Right lobe of liver (tissue), 6 donors: ENCODE measurements around the gene TPR. TPM values are rescaled to one million over a fixed set of nuclear protein-coding genes. Genes with fewer than 3 reads are reported as not detected.

Experiments used
- ATAC-seq, 4 donors: fragments of 200-7000 bp; cut with Tn5 transposase; one replicate each; pipeline ENCODE4 v1.9.1; 2020; ENCODE audit warnings: mild to moderate bottlenecking in 4 of 4, moderate library complexity in 4 of 4
- DNase-seq, 3 donors: peaks; one replicate each; pipeline ENCODE4 v3.0.0-alpha.2; 2020
- H3K27ac ChIP-seq, 3 donors: fragments of 200-600 bp; one replicate each; pipeline ENCODE4 v1.8.0; 2022
- H3K27me3 ChIP-seq, 2 donors: fragments of 200-600 bp; one replicate each; pipeline ENCODE4 v1.8.0; 2022
- H3K36me3 ChIP-seq, 4 donors: fragments of 200-600 bp; sonication (generic) in 1 of 4; one replicate each; pipeline versions ENCODE4 v1.5.1 to v1.8.0; 2017 to 2022; ENCODE audit warnings: control low read depth in 1 of 4
- H3K4me1 ChIP-seq, 4 donors: fragments of 200-600 bp; sonication (generic) in 1 of 4; one replicate each; pipeline versions ENCODE4 v1.5.1 to v1.8.0; 2017 to 2022; ENCODE audit warnings: control low read depth in 1 of 4
- H3K4me3 ChIP-seq, 3 donors: fragments of 200-600 bp; one replicate each; pipeline ENCODE4 v1.8.0; 2022
- H3K9me3 ChIP-seq, 4 donors: fragments of 200-600 bp; sonication (generic) in 1 of 4; one replicate each; pipeline versions ENCODE4 v1.5.1 to v1.8.0; 2017 to 2022; ENCODE audit warnings: control low read depth in 1 of 4
- POLR2A ChIP-seq: fragments of 450-650 bp; IDR thresholded peaks from one replicate; pipeline ENCODE4 v1.6.1; 2017; ENCODE audit warnings: antibody characterized with exemption, mild to moderate bottlenecking
- WGBS: methylation state at CpG from one replicate; pipeline ENCODE4 v1.1.6; 2018; ENCODE audit warnings: low coverage, low lambda C conversion rate; ENCODE audit not compliant: insufficient coverage; ENCODE audit errors: missing lambda C conversion rate; 5-methylcytosine and 5-hydroxymethylcytosine counted together
- intact Hi-C, 2 donors: fragments of 100-400 bp; cut with DNase I; formaldehyde crosslinking; loops; one replicate each; pipeline versions ENCODE4 v1.11.2 to v1.14.1; 2022
- total RNA-seq, 6 experiments: library from RNA; depleted of rRNA in 2 of 6; stranded (reverse); fragments of >200 nt in 2 of 6; fragmentation: NEBNext Ultra II Directional in 3 of 6; extraction: Animal tissue kit (Norgen Biotek cat#: 25700) in 3 of 6; gene quantifications; one replicate each; pipeline versions ENCODE4 v1.1.0 to v1.2.4, GENCODE V29; 2016 to 2023
- TF ChIP-seq, protein P1 (sequence below), 4 donors: fragments of 200-600 bp in 3 of 4; fragments of 450-650 bp in 1 of 4; IDR thresholded peaks; one replicate each; pipeline versions ENCODE4 v1.5.1 to v1.8.0; 2016 to 2022; ENCODE audit warnings: antibody characterized with exemption in 4 of 4, mild to moderate bottlenecking in 2 of 4
- donor health status: DM: no; HTN: yes; CAD: no.
- donor health status: DM: no; HTN: no; CAD: no.
- donor health status: DM: no; HTN: no; CAD: no.
- donor health status: DM: no; HTN: yes; CAD: no.
- donor health status: DM: no; HTN: yes; CAD: no.

TPR gene
- total RNA-seq, 6 experiments from 2014 or later: 19.0 to 35.9 (median 31.8) TPM

DNA sequence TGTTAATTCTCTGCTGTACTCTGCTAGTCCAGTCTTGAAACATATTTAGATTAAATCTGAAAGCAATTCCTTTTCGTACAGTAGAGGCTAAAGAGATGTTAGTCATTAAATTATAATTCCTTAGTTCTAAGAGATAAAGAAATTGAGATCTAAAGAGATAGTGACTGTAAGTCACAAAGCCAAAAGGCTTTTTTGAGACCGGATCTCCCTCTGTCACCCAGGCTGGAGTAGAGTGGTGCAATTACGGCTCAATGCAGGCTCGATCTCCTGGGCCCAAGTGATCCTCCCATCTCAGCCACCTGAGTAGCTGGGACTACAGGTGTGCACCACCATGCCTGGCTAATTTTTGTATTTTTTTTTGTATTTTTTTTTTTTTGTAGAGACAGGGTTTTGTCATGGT is 64.7 kb downstream of the TPR start:
- no peak overlapping the region for H3K4me3 ChIP-seq
- H3K36me3 ChIP-seq: peaks cover 4 to 54% (median 23%) of the 10 kb centered on the region in 4 donors
- intact Hi-C loops: no loop called here

DNA sequence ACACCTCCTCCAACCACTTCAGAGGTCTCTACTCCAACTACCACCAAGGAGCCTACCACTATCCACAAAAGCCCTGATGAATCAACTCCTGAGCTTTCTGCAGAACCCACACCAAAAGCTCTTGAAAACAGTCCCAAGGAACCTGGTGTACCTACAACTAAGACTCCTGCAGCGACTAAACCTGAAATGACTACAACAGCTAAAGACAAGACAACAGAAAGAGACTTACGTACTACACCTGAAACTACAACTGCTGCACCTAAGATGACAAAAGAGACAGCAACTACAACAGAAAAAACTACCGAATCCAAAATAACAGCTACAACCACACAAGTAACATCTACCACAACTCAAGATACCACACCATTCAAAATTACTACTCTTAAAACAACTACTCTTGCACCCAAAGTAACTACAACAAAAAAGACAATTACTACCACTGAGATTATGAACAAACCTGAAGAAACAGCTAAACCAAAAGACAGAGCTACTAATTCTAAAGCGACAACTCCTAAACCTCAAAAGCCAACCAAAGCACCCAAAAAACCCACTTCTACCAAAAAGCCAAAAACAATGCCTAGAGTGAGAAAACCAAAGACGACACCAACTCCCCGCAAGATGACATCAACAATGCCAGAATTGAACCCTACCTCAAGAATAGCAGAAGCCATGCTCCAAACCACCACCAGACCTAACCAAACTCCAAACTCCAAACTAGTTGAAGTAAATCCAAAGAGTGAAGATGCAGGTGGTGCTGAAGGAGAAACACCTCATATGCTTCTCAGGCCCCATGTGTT is 66.6 kb downstream of the TPR start:
- ATAC-seq (no peak), DNase-seq (no peak)
- Histone ChIP-seq H3K36me3 (peaks cover 4 to 55% (median 19%) of the 10 kb centered on the region in 4 donors), H3K4me1 (peaks cover 0 to 12% (median 6%) of the 10 kb centered on the region in 4 donors), H3K27me3 (no peaks in the 10 kb centered on the region), H3K4me3 (no peak overlapping the region), H3K9me3 (no peaks in the 10 kb centered on the region), H3K27ac (no peak overlapping the region)
- 90% methylated on average over 5 of the region's 6 CpGs for WGBS
- TF ChIP-seq, protein P1, sequence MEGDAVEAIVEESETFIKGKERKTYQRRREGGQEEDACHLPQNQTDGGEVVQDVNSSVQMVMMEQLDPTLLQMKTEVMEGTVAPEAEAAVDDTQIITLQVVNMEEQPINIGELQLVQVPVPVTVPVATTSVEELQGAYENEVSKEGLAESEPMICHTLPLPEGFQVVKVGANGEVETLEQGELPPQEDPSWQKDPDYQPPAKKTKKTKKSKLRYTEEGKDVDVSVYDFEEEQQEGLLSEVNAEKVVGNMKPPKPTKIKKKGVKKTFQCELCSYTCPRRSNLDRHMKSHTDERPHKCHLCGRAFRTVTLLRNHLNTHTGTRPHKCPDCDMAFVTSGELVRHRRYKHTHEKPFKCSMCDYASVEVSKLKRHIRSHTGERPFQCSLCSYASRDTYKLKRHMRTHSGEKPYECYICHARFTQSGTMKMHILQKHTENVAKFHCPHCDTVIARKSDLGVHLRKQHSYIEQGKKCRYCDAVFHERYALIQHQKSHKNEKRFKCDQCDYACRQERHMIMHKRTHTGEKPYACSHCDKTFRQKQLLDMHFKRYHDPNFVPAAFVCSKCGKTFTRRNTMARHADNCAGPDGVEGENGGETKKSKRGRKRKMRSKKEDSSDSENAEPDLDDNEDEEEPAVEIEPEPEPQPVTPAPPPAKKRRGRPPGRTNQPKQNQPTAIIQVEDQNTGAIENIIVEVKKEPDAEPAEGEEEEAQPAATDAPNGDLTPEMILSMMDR (IDR thresholded peaks at IDR 0.05): no peak
- TF ChIP-seq POLR2A: no peak
- intact Hi-C loops: no loop called here

More for the DNA sequence above, 64.7 kb downstream of the TPR start:
- no peaks in the 10 kb centered on the region for H3K27me3 ChIP-seq
- H3K27ac ChIP-seq: no peak overlapping the region
- H3K9me3 ChIP-seq: no peaks in the 10 kb centered on the region
- no peak for TF ChIP-seq POLR2A
- TF ChIP-seq, protein P1 (IDR thresholded peaks at IDR 0.05): no peak
- 95% methylated on average over 4 of the region's 4 CpGs for WGBS
- ATAC-seq (peak in 1 of 4 donors; percentile 17), DNase-seq (no peak)
- peaks cover 0 to 12% (median 6%) of the 10 kb centered on the region in 4 donors for H3K4me1 ChIP-seq

DNA sequence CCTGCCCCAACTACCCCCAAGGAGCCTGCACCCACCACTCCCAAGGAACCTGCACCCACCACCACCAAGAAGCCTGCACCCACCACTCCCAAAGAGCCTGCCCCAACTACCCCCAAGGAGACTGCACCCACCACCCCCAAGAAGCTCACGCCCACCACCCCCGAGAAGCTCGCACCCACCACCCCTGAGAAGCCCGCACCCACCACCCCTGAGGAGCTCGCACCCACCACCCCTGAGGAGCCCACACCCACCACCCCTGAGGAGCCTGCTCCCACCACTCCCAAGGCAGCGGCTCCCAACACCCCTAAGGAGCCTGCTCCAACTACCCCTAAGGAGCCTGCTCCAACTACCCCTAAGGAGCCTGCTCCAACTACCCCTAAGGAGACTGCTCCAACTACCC is 67.6 kb downstream of the TPR start:
- Histone ChIP-seq H3K9me3 (no peaks in the 10 kb centered on the region), H3K27me3 (no peaks in the 10 kb centered on the region), H3K36me3 (peaks cover 0 to 45% (median 14%) of the 10 kb centered on the region in 4 donors), H3K27ac (no peak overlapping the region), H3K4me3 (no peak overlapping the region), H3K4me1 (peaks cover 0 to 18% (median 8%) of the 10 kb centered on the region in 4 donors)
- WGBS: 100% methylated on average over 1 of the region's 6 CpGs
- intact Hi-C loops: no loop called here
- ATAC-seq (peak in 1 of 4 donors; percentile 25), DNase-seq (peak in 1 of 3 donors; percentile 41)
- TF ChIP-seq POLR2A: no peak
- TF ChIP-seq, protein P1 (IDR thresholded peaks at IDR 0.05): no peak

DNA sequence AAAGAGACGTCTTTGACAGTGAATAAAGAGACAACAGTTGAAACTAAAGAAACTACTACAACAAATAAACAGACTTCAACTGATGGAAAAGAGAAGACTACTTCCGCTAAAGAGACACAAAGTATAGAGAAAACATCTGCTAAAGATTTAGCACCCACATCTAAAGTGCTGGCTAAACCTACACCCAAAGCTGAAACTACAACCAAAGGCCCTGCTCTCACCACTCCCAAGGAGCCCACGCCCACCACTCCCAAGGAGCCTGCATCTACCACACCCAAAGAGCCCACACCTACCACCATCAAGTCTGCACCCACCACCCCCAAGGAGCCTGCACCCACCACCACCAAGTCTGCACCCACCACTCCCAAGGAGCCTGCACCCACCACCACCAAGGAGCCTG is 68.5 kb downstream of the TPR start:
- Histone ChIP-seq H3K4me3 (no peak overlapping the region), H3K27me3 (no peaks in the 10 kb centered on the region), H3K36me3 (peaks cover 0 to 37% (median 9%) of the 10 kb centered on the region in 4 donors), H3K9me3 (no peaks in the 10 kb centered on the region), H3K27ac (no peak overlapping the region), H3K4me1 (peaks cover 0 to 21% (median 6%) of the 10 kb centered on the region in 4 donors)
- intact Hi-C loops: no loop called here
- WGBS: 75% methylated on average over 1 of the region's 3 CpGs
- TF ChIP-seq, protein P1 (IDR thresholded peaks at IDR 0.05): no peak
- no peak for DNase-seq
- ATAC-seq: no peak
